Fibroblast of skin of right biceps (primary cell): Measurements from ENCODE around the gene LYPD4.
"Not testable (repeated sequence)": the region's sequence is repeated elsewhere in the genome, so short reads cannot be mapped to it uniquely, and the experiment has no call there.

Source experiments
- DNase-seq: peaks from one replicate; pipeline ENCODE4 v3.0.0-alpha.2; 2013

LYPD4 gene, protein sequence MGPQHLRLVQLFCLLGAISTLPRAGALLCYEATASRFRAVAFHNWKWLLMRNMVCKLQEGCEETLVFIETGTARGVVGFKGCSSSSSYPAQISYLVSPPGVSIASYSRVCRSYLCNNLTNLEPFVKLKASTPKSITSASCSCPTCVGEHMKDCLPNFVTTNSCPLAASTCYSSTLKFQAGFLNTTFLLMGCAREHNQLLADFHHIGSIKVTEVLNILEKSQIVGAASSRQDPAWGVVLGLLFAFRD

DNA sequence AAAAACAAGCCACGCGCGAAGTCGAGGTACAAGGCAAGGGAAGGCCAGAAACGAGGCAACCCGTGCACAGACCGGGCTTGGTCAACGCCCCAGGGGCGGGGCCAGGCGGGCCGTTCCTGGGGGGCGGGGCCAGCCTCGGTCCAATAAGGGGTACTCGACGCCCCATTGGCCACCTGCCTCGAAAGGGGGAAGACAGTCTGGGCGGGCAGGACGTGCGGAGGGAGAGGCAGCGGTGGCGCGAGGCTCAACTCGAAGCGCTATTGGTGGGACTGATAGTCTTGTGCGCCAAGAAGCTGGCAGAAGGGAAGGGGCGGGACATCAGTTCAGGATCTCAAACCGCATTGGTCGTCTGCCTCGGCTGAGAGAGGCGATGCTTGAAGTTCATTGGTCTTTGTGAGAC lies at the start of gene LYPD4:
TSS of gene LYPD4 (minus strand) at position 83 of the 400 bp plus-strand sequence. CDS start 5,398 bp downstream, outside the sequence.
- no peak for DNase-seq

DNA sequence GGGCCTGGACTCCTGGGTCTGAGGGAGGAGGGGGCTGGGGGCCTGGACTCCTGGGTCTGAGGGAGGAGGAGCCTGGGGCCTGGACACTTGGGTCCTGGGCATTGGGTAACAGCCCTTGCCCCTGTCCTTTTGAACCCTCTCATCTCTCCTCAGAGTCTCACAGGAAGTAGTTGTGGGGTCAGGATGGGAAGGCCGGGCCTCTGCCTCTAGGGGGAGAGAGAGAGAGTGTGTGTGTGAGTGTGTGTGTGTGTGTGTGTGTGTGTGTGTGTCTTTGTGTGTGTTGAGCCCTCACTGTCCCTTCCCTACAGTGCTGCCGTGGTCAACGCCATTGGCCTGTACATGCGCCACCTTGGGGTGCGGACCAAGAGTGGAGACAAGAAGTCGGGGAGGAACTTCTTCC lies 49.4 kb upstream of the LYPD4 start:
- DNase-seq, result peak; percentile 36

DNA sequence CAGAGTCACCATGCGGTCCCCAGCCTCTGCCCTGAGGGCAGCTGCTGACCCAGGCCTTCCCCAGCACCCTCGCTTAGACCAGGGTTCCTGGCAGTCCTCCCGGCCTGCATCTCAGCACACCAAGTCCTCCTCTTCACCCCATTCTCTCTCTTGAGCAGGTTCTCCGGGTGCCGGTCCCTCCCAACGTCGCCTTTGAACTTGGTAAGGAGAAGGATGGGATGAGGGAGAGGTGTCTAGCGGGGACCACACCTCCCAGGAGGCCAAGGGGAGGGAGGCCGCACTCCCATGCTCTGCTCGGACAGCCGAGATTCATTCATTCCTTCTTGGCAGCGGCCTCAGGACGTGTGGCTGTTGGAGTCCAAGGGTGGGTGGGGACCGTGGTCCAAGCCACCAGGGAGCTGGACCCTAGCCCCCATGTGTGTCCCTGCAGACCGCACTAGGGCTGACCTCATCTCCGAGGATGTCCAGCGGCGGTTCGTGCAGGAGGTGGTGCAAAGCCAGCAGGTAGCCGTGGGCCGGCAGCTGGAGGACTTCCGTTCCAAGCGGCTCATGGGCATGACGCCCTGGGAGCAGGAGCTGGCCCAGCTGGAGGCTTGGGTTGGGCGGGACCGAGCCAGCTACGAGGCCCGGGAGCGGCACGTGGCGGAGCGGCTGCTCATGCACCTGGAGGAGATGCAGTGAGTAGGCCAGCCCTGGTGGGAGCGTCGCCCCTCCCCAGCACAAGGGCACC lies 47.9 kb upstream of the LYPD4 start:
- DNase-seq, result no peak

DNA sequence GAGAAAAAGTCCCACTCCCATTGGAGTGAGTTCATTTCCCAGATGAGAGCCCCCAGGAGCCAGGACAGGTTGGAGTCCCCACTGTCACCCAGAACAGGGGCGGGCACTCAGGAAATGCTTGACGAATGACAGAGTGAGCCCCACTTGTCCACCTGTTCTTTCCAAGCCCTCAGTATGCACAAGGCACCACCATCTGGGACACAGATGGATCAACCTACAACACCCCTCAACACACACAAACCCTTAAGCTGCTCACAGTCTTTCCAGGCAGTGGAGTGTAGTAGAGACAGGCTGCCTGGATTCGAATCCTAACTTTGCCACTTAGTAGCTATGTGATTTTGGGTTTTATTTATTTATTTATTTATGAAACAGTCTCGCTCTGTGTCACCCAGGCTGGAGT lies 46.5 kb upstream of the LYPD4 start:
- no peak for DNase-seq

DNA sequence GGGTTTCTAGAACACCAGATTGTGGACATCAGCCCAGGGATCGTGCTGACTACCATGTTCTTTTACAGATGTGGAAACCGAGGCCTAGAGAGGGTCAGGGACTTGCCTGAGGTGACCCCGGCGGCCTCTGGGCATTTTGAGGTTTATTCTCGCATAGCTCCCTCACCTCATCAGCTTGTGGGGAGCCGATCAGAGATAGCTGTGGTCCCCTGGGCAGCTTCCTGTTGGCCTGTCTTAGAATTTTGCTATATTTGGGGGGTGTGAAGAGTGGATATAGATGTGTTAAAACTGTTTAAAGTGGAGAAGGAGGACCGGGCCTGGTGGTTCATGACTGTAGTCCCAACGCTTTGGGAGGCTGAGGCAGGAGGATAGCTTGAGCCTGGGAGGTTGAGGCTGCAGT lies 45.4 kb upstream of the LYPD4 start:
- no peak for DNase-seq

DNA sequence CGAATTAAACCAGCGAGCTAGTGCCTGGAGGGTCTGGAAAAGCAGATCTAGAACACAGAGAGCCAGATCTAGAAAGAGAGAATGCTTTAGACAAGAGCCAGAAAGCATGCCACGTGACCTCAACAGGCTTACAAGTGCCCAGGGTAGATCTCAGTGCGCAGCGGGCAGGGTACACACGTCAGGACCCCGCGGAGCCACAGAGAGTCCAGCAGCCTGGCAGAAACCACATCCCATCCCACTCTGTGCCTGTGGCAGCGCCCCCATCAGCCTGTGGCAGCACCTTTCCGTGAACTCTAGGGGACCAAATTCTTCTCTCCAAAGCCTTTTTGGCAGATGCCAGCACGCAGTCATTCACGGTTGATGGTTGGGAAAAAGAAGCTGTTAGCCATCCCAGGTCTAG lies 44.4 kb upstream of the LYPD4 start:
- no peak for DNase-seq

DNA sequence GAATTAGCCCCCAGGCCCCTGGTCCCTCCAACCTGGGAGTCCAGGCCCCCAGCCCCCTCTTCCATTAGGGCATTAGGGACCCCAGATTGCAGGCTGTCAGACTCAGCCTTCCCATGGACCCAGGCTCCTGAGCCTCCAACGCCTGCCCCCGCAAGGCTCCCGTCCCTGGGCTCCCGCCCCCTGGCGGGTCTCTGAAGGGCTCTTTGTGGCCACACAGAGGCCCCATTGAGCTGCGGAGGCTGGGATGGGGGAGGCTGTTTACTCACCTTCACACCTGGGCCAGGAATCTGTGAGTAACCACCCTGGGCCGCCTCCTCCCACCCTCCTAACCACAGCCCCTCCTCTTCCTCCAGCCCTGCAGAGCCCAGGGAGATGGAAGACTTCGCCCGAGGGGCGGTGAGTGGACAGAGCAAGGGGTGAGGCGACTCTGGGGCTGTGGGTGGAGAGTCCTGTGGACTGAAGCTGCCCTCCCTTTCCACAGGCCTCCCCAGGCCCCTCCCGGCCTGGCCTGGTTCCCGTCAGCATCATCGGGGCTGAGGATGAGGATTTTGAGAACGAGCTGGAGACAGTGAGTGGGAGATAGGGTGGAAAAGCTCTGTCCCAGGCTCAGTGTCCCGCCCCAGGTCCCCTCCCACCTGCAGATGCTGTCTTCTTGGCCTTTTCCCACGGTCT lies 43.4 kb upstream of the LYPD4 start:
- DNase-seq, result peak; percentile 44

DNA sequence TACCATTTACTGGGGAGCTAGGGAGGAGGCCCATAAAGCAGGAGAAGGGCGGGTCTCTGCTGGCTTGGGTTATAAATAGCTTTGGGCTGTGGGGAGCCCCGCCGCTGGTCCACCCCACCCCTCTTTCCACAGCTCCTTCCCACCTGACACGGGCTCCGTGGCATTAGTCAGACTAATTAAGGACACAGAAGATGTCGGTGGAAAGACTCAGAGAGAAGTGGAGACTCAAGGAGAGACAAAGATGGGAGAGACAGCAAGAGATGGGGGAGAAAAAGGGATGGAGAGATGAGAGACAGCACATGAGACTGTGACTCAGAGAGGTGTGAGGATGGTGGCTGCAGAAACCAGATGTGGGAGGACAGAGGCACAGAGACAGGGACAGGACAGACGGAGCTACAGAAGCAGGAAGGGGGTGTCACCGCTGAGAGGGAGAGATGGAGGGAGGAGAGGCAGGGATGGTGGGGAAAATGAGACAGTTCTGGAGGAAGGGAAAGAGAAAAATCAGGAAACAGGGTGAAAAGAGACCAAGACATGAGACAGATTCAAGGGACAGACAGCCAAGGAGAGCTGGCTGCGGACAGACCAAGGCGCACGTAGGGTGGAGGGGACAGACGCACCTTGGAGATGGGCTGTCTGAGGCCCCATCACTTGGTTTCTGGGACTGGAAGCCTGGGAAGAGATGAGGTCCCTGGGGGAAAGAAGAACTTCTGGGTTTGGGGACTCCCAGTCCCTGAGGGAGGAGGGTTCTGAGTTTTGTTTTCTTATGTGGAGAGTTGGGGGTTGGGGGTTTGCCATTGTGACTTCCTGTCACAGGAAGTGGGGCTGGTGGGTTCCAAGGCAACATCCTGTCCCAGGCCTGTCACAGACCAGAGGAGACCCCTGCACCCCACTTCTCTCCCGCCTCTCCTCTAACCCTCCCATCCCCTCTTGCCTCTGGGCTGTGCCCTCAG lies 42.6 kb upstream of the LYPD4 start:
- DNase-seq, result no peak

DNA sequence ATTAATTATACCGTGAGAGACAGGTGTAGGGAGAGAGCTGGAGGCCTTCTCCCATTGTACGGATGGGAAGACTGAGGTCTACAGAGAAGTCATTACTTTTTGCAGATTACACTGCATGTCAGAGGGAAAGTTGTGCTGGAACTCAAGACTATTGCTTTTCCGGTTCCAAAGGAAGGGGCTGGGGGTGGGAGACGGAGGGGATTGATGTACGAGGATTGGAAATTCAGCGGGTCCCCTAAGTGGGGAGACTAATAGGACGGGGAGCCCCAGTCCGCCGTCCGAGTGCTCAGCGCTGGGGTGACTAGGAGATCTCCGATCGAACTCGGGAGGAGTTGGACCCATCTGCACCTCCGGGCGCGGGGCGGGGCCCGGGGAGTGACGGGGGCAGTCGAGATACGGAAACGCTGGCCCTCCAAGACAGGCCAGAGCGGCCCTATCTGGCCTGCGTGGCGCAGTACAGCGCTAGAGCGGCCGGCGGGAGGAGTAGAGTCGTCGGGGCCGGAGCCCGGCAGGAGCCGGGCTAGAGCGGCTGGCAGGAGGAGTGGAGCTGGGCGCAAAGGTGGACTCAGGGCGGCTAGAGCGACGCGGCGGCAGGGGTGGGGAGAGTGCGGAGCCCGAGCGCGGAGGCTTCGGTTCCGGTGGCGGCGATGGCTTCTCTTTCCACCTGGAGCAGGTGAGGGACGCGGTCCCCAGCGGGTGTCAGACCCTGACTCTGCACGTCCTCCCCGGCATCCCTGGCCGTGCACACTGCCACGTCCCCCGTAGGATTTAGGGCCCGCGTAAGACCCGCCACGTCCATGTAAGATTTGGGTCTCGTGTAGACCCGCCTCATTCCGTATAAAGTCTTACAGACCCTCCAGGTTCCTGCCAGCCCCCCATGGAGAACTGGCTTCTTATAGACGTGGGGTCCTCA lies 39.6 kb upstream of the LYPD4 start:
- peak; percentile 97 for DNase-seq

DNA sequence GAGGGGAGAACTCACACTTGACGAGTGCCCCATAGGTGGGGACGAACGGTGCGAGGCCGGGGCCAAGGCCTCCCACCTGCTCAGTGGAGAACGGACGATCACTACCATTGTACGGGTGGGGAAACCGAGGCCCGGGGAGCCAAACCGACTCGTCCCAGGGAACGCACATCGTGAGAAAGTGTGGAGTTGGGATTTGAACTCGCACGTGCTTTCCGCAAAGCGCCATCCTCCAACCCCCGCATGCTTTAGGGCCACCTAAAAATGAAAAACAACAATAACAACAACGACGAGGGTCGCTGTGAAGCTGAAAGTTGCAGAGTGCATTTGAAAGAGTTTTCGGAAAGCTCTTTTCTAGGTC lies 39.0 kb upstream of the LYPD4 start:
- DNase-seq, result no peak

DNA sequence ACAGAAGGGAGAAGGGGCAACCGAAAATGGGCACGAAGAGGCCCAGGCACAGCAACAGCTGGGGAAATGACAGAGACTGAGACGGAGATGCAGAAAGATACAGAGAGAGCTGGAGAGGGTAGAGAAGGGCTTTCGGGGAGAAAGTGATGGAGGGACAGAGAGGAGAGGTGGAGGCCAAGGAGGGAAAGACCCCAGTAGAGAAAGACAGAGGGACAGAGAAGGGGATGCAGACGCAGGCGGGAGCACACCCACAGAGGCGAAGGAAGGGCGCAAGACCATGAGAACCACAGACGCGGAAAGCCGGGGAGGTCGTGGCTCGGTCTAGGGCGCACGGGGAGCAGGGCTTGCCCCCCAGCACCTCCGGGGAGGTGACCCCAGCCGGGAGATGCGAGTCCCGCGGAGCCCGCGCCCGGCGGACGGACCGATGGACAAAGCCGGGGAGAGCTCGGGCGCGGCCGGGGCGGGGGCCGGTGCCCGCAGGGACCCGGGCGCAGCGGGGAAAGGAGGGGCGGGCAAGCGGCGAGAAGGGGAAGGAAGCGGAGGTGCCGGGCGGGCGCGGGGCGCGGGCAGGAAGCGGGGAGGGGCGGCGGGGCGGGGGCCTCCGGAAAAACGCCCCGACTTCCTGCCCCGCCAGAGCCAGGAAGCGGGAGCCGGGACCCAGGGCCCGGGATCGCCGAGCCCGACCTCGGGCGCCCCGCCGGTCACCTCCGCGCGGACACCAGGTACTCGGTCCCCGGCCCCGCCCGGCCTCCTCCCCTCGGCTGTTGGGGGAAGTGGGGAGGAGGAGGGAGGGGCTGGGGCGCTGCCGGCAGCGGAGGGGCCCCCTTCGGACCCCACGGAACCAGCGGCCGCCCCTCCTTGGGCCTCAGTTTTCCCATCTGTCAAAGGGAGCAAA lies 38.3 kb upstream of the LYPD4 start, which contains the start of gene ARHGEF1:
TSS of gene ARHGEF1 (plus strand) at position 617 of the 895 bp plus-strand sequence. CDS start 4,899 bp downstream, outside the sequence.
- peak; percentile 49 for DNase-seq

DNA sequence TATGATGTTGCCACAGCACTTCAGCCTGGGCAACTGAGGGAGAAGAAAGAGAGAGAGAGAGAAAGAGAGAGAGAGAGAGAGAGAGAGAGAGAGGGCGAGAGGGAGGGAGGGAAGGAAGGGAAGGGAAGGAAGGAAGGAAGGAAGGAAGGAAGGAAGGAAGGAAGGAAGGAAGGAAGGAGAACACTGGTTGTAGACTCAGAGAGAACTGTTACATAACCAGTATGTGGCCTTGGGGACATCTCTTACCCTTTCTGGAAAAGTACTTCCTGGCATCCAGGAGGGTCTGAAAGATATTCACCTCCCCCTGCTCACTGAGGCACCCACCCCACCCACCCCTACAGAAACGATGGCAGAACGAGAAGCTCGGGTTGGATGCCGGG lies 35.8 kb upstream of the LYPD4 start:
- no peak for DNase-seq

DNA sequence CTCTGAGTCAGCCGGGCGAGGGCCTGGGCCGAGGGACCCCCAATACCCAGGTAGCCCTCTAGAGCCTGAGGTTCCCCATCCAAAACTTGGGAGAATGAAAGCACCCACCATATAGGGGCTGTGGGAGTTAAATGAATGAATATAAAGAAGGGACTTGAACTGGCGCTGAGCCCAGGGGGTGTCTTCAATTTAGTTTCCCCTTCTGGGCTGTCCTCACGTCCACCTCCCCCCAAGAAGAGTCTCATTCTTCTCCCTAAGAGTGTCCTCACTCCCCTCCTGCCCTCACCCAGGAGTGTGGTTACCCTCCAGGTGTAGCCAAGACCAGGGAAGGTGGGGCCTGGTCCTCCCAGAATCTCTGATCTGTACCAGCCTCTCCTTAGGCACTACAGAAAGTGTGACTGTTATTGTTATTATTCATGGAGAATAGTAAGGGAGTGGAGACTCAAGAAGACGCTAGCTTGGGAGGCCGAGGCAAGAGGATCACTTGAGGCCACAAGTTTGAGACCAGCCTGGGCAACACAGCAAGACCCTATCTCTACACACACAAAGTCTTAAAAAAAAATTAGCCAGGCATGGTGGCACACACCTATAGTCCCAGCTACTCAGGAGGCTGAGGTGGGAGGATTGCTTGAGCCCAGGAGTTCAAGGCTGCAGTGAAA lies 35.3 kb upstream of the LYPD4 start:
- DNase-seq, result no peak

DNA sequence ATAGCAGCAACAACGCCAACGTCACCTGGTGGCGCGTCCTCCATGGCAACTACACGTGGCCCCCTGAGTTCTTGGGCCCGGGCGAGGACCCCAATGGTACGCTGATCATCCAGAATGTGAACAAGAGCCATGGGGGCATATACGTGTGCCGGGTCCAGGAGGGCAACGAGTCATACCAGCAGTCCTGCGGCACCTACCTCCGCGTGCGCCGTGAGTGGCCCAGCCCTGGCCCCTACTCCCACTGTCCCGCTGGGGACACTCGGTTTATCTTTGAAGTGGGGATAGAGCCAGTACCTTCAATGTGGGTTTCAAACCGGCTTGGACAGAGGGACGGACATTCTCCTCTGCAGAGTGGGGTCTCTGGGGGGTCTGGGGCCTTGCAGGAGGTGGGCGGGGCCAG lies 34.6 kb upstream of the LYPD4 start:
- no peak for DNase-seq

DNA sequence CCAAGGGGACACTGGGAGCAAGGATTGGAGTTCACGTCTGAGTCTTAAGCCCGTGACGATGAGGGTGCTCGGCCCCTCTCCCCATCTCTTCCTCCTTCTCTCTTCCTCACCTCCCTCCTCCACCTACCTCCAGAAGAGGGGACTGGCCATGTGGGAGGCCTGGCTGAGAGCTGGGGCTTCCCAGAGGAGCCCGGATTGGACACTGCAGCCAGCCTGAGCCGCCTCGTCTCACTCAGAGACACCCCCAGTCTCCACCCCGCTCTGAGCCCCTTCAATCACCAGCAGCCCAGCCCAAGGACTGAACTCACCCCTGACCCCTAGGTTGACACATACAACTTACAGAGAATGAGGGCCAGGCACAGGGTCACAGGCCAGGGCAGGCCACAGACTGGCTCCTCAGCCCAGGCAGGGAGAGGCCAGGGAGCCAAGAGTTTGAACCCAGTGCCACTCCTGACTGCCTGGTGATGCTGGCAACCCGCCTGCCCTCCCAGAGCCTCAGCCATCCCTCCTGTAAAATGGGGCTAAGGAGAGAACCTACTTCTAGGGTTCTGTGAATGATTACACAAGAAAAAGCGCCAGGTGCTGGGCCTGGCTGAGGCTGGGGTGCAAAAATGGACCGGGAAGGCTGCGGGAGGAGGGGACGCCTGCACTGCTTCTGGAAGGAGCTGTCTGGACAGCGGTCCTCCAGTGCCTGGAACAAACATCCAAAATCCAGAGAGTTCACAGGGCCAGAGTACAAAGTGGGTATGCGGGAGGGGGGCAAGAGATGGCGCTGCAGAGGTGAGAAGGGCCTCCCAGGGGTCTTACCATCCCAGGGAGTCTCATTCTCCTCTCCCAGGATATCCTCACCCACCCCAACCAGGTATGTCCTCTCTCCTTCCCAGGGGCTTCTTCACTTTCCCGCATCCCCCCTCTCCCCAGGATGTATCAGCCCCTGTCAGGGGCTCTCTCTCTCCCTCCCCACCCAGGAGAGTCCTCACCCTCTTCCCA lies 33.7 kb upstream of the LYPD4 start:
- DNase-seq, result no peak

DNA sequence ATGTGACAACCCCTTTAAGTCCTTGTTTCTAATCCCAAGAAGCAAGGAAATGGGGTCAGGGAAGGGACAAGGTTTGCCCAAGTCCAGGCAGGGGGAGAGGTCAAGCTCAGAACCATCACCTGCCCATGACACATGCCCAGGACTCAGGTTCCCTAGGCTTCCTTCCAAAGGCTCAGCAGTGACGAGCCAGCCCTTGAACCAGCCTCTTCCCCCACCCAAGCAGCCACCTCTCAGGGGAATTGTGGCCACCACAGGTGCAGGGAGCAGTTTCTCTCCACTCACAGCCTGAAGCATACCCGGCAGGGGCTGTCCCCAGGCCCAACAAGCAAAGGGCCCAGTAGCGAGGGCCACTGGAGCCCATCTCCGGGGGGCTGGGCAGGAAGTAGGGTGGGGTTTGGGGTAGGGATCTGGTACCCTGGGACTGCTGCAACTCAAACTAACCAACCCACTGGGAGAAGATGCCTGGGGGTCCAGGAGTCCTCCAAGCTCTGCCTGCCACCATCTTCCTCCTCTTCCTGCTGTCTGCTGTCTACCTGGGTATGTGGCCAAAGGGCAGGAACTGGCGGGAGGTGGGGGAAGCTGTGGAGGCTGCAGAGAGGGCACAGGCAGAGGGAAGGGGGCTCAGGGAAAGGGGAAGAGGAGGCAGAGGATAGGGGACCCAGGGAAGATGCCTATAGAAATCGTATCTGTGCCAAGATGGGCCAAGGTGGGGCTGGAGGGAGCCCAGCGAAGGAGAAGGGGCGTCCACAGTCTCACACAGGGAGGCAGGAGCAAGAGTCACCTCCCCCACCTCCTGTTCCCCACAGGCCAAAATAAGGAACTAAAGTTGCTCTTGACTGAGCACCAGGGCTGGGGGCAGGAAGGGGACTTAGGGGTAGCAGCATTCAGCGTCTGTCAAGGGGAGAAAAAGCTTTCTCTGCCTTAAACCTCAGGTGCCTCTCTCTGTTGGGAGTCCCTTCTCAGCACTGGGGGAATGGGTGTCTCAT lies 32.7 kb upstream of the LYPD4 start, which contains the start of gene CD79A:
TSS of gene CD79A (plus strand) at position 433 of the 986 bp plus-strand sequence. CDS start at position 459, 26 bp downstream.
- DNase-seq, result no peak

DNA sequence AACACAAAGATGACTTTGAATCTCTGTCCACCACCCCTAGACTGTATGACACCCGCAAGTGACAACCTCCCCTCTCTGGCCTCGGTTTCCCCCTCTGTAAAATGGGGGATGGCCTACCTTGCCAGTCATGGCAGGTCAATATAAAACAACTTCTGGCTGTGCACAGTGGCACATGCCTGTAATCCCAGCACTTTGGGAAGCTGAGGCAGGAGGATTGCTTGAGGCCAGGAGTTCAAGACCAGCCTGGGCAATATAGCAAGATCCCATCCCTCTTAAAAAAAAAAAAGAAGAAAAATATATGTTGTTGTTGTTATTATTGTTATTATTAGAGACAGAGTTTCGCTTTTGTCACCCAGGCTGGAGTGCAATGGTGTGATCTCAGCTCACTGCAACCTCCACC lies 31.5 kb upstream of the LYPD4 start:
- not testable (repeated sequence) for DNase-seq
